Globus pallidus (tissue), 1 donor: ENCODE data around the gene CUX1.
"Not testable (repeated sequence)": the region's sequence is repeated elsewhere in the genome, so short reads cannot be mapped to it uniquely, and the experiment has no call there.

Experiments used
- DNase-seq: peaks from one replicate; pipeline ENCODE4 v3.0.0-alpha.2; 2015; ENCODE audit warnings: low spot score

Gene CUX1

DNA sequence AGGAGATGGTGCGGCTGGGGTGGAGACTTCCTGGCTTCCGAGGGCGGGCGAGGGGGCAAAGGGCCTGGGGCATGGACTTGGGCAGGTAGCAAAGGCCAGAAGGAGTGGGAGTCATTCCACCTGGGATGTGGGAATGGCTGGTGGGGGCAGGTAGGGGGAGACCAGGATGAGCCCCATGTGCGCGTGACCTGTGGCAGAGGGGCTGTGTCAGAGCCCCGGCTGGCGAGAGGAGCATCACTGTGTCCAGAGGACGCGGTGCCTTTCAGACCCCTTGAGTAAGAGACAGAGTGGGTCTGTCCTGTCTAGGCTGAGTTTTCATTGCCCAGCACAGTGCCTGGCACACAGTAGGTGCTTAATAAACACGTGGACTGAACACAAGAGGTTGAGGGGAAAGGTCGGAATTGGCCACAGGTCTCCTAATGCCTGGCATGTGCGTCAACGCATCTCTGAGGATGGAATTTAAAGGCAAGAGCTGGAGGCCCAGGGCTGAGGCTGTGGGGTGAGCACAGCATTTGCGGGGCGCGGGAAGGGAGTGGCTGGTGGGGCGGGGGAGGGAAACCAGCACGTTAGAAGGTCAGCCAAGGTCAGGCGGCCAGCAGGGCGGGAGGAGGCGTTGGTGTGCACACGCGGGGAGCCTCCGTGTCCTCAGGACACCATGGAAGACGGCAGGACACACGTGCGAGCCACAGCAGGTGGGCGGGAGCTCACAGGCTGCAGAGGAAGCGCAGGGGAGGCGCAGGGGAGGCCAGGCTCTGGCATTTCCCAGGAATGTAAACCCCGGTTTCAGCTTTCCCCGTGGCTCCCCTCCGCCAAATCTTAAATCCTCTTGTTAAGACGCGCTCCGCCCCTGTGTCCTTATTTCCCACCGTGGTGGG lies 51.8 kb downstream of the CUX1 start:
- no peak for DNase-seq

DNA sequence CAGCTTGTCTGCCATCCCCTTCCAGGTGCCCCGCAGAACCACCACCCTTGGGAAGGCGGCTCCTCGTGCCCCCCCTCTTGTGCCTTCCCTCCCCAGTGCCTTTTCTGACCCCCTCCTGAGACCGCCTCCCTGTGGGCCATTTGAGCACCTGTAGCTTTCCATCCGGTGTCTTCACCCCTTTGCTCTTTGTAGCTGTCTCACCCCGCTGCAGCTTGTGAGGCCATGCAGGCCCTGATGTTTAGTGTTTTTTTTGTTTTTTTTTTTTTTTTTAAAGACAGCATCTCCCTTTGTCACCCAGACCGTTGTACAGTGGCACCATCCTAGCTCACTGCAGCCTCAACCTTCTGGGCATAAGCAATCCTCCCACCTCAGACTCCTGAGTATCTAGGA lies 52.5 kb downstream of the CUX1 start:
- DNase-seq: no peak

DNA sequence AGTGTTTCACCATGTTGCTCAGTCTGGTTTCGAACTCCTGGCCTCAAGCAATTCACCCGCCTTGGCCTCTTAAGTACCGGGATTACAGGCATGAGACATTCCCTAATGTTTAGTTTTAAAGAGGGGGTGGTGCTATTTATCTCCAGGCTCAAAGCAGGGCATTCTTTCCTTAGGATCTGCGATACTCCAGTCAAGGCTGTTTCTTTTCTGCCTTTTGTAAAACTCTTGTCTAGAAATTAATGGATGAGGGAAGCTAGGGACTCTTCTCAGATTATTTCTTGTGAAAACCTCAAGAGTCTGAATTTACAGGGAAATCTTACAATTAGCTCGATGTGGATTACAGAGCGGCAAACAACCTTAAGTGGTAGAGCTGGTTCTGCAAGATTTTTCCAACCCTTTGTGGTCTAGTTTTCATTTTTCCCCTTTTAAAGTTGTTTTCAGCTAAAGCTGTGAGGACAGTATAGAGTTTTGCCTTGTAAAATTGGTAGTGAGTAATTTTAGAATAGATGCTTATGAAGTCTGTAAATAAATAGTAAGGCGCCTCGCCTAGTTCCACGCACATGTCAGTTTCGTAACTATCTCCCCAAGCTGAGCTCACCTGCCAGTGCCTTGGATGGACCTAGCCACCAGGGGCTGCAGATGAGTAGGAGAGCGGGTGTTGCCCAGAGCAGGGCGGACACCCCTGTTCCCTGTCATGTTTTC lies 53.1 kb downstream of the CUX1 start:
- DNase-seq: no peak

DNA sequence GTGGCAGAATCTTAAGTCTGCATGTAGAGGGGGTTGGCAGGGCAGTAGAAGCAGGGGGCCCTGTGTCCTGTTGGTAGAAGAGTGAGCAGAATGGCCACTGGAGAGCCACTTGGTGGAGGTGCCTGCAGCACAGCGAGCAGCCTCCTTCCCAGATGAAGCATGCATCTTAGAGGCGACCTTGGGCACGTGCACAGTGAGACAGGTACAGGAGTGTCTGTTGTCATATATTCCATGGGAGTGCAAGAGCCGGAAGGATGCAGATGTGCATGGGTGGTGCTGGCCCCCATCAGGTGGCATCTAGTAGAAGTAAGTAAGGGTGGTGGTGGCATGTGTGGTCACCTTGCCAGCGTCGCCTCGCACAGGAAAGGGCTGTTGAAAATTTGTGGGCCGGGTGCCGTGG lies 53.9 kb downstream of the CUX1 start:
- no peak for DNase-seq

- DNase-seq: no peak
These were observed 56.6 kb downstream of the CUX1 start for GRCh38 chr7:101874028-101874427.

DNA sequence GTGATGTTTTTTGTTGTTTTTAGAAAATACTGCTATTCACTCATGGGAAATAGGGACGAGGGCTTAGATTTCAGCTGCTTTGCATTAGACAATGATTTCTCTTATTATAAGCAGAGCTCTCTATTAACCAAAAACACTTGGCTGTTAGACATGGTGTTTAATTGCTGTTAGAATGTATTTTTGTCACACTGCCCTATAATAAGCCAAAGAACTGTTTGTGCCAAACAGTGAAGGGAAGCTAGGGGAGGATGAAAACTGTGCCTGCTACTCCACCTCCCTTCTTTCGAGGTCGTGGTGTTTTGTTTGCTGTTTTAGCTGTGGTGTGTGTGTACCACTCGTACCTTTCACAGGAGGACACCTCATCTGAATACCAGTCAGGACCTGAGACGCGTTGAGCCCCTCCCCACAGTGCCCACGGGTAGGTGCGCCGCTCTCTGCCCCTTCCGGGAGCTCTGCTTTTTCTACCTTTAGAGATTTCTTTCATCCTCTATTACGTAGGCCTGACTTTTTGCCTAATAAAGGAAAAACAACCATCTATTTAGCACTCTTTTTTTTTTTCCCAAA lies 57.9 kb downstream of the CUX1 start:
- no peak for DNase-seq

- DNase-seq: no peak
These were observed 60.6 kb downstream of the CUX1 start for GRCh38 chr7:101877882-101878591.

DNA sequence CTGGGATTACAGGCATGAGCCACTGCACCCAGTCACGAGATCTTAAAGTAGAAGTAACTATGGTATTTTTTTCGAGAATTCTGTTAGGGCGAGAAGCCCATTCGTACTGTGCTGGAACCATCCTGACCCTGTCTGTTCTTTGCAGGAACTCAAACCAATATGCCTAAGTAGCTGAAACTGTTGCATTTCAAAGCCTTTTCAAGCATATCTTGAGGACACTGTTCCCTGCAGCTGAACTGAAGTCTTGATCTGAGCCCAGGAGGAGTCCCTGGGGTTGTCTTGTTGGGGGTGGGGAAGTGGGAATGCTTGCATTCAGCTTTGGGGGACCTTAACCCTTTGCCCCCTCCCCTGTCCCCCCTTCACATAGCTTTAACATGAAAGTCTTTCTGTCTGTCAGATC lies 61.5 kb downstream of the CUX1 start:
- DNase-seq: no peak

GRCh38 chr7:101879565-101879964 lies 62.1 kb downstream of the CUX1 start:
- DNase-seq: no peak

DNA sequence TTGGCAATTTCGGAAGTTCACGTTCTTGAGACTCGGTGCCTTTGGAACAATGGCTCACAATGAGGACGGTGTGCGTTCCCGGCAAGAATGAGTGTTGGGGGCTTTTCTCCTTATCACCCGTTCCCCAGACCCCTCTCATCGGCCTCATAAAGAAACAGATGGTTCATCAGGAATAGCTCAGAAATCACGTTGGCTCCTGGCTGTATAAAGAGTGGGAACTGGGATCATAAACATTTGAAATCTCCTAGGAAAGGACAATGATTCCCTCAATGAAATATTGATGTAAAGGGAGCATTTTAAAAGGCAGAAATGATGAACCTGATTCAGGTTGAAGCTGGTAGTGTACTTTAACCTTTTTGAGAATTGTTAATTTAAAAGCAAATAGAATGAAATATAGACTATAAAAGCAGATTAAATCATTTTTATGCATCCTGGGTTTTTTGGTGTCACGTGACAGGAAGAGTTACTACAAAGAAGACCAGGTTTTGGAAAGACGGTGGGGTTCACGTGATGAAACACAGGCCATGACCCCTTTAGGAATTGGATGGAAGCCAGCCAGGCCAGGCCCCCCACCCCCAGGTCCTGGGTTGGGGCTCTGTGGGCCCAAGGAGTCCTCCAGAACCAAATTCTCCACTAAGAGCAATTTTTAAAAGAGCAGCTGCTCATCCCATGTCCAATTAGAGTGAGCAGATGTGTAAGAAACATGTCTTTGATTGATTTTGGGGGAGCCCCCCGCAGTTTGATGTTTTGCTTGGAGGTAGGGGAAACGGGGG lies 63.0 kb downstream of the CUX1 start:
- no peak for DNase-seq

- no peak for DNase-seq
These were observed 64.6 kb downstream of the CUX1 start for GRCh38 chr7:101882005-101882421.

GRCh38 chr7:101882595-101883564 lies 65.5 kb downstream of the CUX1 start:
- DNase-seq: peak; percentile 71

GRCh38 chr7:101884671-101885596 lies 67.5 kb downstream of the CUX1 start:
- no peak for DNase-seq

DNA sequence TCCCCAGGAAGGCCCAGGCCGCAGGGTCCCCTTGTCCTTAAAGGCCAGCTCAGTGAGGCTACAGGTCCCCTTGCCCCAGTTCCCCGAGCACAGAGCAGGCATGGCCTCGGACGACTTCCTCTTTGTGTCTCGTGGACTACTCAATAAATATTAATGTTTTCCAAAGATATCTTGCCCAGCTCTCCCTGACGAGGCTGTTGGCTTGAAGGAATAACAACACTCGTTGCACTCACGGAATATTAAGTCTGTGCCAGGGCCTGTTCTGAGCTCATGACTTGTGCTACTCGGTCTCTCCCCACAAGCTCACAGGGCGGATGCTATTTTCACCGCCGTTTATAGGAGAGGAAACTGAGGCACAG lies 68.2 kb downstream of the CUX1 start:
- DNase-seq: peak; percentile 33

DNA sequence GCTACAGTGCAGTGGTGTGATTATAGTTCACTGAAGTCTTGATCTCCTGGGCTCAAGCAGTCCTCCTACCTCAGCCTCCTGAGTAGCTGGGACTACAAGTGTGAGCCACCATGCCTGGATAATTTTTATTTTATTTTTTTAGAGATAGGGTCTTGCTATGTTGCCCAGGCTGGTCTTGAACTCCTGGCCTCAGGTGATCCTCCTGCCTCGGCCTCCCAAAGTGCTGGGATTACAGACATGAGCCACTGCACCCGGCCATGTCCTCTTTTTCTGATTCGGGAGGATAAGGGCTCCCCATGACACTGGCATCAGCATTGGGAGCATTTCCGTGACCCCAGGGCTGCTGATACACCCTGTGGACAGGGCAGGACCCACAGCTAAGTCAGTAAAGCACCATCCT lies 69.9 kb downstream of the CUX1 start:
- DNase-seq: not testable (repeated sequence)

DNA sequence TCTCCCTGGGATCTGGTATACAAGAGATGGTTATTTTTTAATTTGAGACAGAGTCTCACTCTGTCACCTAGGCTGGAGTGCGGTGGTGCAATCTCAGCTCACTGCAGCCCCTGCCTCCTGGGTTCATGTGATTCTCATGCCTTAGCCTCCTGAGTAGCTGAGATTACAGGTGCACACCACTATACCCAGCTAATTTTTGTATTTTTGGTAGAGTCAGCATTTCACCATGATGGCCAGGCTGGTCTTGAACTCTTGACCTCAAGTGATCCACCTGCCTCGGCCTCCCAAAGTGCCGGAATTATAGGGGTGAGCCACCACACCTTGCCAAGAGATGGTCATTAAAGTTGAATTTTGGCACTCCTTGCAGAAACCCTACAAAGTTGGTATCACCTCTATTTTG lies 71.1 kb downstream of the CUX1 start:
- DNase-seq: not testable (repeated sequence)

DNA sequence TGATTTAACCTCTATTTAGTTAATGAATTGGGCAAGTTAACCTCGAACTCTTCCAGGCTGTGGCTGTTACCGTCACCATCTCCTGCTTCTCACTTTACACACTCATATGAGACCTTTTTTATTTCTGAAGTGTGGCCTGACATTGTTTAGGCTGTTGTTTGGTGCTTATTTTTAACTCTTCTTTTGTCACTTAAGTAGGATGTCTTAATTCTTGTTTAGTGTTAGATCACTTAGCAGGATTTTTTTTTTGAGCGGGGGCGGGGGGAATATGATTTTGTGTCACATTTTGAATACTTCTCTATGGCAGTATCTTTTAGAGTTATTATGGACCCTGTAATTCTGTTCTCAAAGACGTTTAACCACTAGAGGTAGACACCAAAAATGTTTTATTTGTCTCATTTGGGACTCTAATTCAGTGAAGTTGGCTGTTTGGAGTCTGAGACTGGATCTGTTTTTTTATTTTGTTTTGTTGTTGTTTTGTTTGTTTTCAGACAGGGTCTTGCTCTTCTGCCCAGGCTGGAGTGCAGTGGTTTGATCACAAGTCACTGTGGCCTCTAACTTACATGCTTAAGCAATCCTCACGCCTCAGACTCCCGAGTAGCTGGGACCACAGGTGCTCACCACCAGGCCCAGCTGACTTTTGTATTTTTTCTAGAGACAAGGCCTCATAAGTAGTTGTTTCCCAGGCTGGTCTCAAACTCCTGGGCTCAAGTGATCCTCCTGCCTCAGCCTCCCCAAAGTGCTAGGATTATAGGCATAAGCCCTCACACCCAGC lies 73.5 kb downstream of the CUX1 start:
- DNase-seq: no peak

GRCh38 chr7:101891936-101892640 lies 74.7 kb downstream of the CUX1 start:
- no peak for DNase-seq
